H1 (cell line): ENCODE measurements around the gene IGLON5. TPM values are rescaled to one million over a fixed set of nuclear protein-coding genes. Genes with fewer than 3 reads are reported as not detected.

Experiments used
- ASH2L ChIP-seq: fragments of 200-600, 300-600 bp; sonication (generic); IDR thresholded peaks from one replicate; pipeline ENCODE4 v1.7.1; 2017; ENCODE audit warnings: low read length
- ATF3 ChIP-seq: IDR thresholded peaks from 2 replicates; pipeline ENCODE4 v1.6.1; 2011; ENCODE audit warnings: low read depth, mild to moderate bottlenecking, low read length; ENCODE audit not compliant: insufficient read depth
- BRCA1 ChIP-seq: IDR thresholded peaks from 2 replicates; pipeline ENCODE4 v1.6.1; 2012; ENCODE audit warnings: low read depth, low read length, improper control_type of control experiment
- CHD1 ChIP-seq: IDR thresholded peaks from 2 replicates; pipeline ENCODE4 v1.6.1; 2012; ENCODE audit warnings: low read depth, low read length, improper control_type of control experiment
- JUN ChIP-seq: IDR thresholded peaks from 2 replicates; pipeline ENCODE4 v1.6.1; 2011; ENCODE audit warnings: low read depth, mild to moderate bottlenecking, improper control_type of control experiment, low read length
- JUND ChIP-seq: IDR thresholded peaks from 2 replicates; pipeline ENCODE4 v1.6.1; 2011; ENCODE audit warnings: mild to moderate bottlenecking, improper control_type of control experiment, low read length
- POU5F1 ChIP-seq: IDR thresholded peaks from 2 replicates; pipeline ENCODE4 v1.6.1; 2011; ENCODE audit warnings: low read depth, mild to moderate bottlenecking, low read length, moderate library complexity
- RFX5 ChIP-seq: IDR thresholded peaks from 2 replicates; pipeline ENCODE4 v1.6.1; 2011; ENCODE audit warnings: low read depth, low read length, improper control_type of control experiment, borderline replicate concordance
- SIX5 ChIP-seq: IDR thresholded peaks from 2 replicates; pipeline ENCODE4 v1.6.1; 2011; ENCODE audit warnings: mild to moderate bottlenecking, low read depth, low read length
- SP2 ChIP-seq: IDR thresholded peaks from 2 replicates; pipeline ENCODE4 v1.6.1; 2012; ENCODE audit warnings: mild to moderate bottlenecking, low read length, inconsistent platforms
- polyA plus RNA-seq, 7 experiments: library from polyadenylated mRNA; depleted of rRNA in 3 of 7; stranded (reverse) in 5 of 7; unstranded in 2 of 7; fragments of >200 nt in 5 of 7; fragments of 200-250 nt in 2 of 7; gene quantifications; 1 replicate in 5 of 7; 2 replicates in 1 of 7; 4 replicates in 1 of 7; pipeline versions ENCODE4 v1.2.1 to v1.2.3, GENCODE V29; 2011 to 2013; ENCODE audit warnings: missing spikeins in 2 of 7, mixed read lengths in 2 of 7
- total RNA-seq: library from RNA; stranded (reverse); fragmentation: NEBNext Ultra II Directional; extraction: Animal tissue kit (Norgen Biotek cat#: 25700); gene quantifications from 2 replicates; pipeline ENCODE4 v1.2.1, GENCODE V29; 2021

IGLON5 gene
- total and polyA plus RNA-seq, 2 of the 8 experiments (the other 6 are each of a cell fraction or from before 2014, with no cell fraction given), result 31.8 to 34.6 TPM

DNA sequence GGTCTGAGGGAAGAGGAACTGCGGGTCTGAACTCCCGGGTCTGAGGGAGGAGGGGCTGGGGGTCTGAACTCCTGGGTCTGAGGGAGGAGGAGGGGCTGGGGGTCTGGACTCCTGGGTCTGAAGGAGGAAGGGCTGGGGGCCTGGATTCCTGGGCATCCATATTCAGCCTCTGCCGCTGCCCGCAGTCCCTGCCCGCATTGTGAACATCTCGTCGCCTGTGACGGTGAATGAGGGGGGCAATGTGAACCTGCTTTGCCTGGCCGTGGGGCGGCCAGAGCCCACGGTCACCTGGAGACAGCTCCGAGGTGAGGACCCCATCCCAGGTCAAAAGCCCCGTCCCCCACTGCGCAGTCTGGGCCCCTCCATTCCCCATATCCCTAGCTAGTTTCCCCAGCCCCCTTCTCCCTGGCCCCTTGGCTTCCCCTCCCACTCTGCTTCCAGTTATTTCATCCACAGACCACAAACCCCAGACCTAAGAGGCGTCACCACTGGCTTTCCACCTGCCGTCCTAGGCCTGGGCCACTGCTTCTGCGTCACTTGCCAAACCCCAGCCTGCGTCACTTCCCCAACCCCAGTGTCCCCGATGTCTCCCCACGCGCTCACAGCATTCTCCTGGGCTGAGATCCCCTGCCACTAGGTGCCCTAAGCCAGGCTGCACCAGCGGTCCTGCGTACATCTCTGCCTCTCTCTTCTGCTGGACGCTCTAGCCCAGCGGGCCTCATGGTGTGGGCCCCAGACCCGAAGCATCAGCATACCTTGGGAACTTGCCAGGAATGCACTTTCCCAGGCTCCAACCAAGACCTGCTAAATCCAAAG is 13.9 kb downstream of the IGLON5 start (continued):
- TF ChIP-seq RFX5, result no peak
- no peak for TF ChIP-seq JUND
- no peak for TF ChIP-seq ASH2L
- TF ChIP-seq ATF3, result no peak
- no peak for TF ChIP-seq SIX5
- no peak for TF ChIP-seq JUN
- TF ChIP-seq POU5F1, result no peak
- TF ChIP-seq BRCA1, result no peak
- no peak for TF ChIP-seq SP2
- TF ChIP-seq CHD1, result no peak
